GM23248 (cell line): ENCODE measurements around the gene FAM234B. TPM values are rescaled to one million over a fixed set of nuclear protein-coding genes. Genes with fewer than 3 reads are reported as not detected.
"Not testable (repeated sequence)": the region's sequence is repeated elsewhere in the genome, so short reads cannot be mapped to it uniquely, and the experiment has no call there.

Experiments used
- DNase-seq: peaks from one replicate; pipeline ENCODE4 v3.0.0-alpha.2; 2015
- H2AFZ ChIP-seq: fragments of 200-600 bp; sonication (generic); 2 replicates; pipeline ENCODE4 v1.6.1; 2016; ENCODE audit warnings: antibody characterized with exemption
- H3F3A ChIP-seq: fragments of 200-600 bp; sonication (generic); 2 replicates; pipeline ENCODE4 v1.6.1; 2016; ENCODE audit warnings: mild to moderate bottlenecking, antibody characterized with exemption, mixed run types; ENCODE audit not compliant: insufficient read depth
- H3K27ac ChIP-seq: fragments of 200-600 bp; sonication (generic); 2 replicates; pipeline ENCODE4 v1.5.1; 2016; ENCODE audit warnings: mild to moderate bottlenecking
- H3K27me3 ChIP-seq: fragments of 200-600 bp; sonication (generic); replicated peaks from 2 replicates; pipeline ENCODE4 v1.6.1; 2016; ENCODE audit warnings: mild to moderate bottlenecking; ENCODE audit not compliant: insufficient read depth
- H3K36me3 ChIP-seq: fragments of 200-600 bp; sonication (generic); 2 replicates; pipeline ENCODE4 v1.6.1; 2016; ENCODE audit warnings: low read depth, mild to moderate bottlenecking
- H3K4me1 ChIP-seq: fragments of 200-600 bp; sonication (generic); 2 replicates; pipeline ENCODE4 v1.6.1; 2016; ENCODE audit warnings: mild to moderate bottlenecking; ENCODE audit not compliant: insufficient read depth
- H3K4me2 ChIP-seq: fragments of 200-600 bp; sonication (generic); one replicate; pipeline ENCODE4 v1.6.1; 2016; ENCODE audit warnings: mild to moderate bottlenecking; ENCODE audit not compliant: unreplicated experiment
- H3K4me3 ChIP-seq: fragments of 200-600 bp; sonication (generic); 2 replicates; pipeline ENCODE4 v1.5.1; 2016; ENCODE audit warnings: mild to moderate bottlenecking
- H3K79me2 ChIP-seq: fragments of 200-600 bp; sonication (generic); 2 replicates; pipeline ENCODE4 v1.6.1; 2016; ENCODE audit warnings: mild to moderate bottlenecking; ENCODE audit not compliant: insufficient read depth
- H3K9ac ChIP-seq: fragments of 200-600 bp; sonication (generic); 2 replicates; pipeline ENCODE4 v1.6.1; 2016; ENCODE audit warnings: mild to moderate bottlenecking
- H3K9me2 ChIP-seq: fragments of 200-600 bp; sonication (generic); 2 replicates; pipeline ENCODE4 v1.6.1; 2016; ENCODE audit warnings: mixed run types, mild to moderate bottlenecking, moderate library complexity; ENCODE audit not compliant: insufficient read depth
- H3K9me3 ChIP-seq: fragments of 200-600 bp; sonication (generic); one replicate; pipeline ENCODE4 v1.6.1; 2017; ENCODE audit warnings: low read depth
- H4K20me1 ChIP-seq: fragments of 200-600 bp; sonication (generic); 2 replicates; pipeline ENCODE4 v1.6.0; 2016; ENCODE audit not compliant: insufficient read depth
- EZH2 ChIP-seq: fragments of 200-600 bp; sonication (generic); IDR thresholded peaks from 2 replicates; pipeline ENCODE4 v1.6.1; 2018; ENCODE audit warnings: antibody characterized with exemption, mild to moderate bottlenecking; ENCODE audit not compliant: insufficient read depth, poor library complexity, severe bottlenecking
- EZH2phosphoT487 ChIP-seq: fragments of 200-600 bp; sonication (generic); IDR thresholded peaks from 2 replicates; pipeline ENCODE4 v1.6.1; 2018; ENCODE audit warnings: antibody characterized with exemption, moderate library complexity, mild to moderate bottlenecking, low read depth; ENCODE audit not compliant: insufficient read depth
- WGBS, 2 experiments: methylation state at CpG; one replicate each; pipeline ENCODE4 v1.1.6; 2015 to 2017; ENCODE audit warnings: low lambda C conversion rate in 2 of 2, low coverage in 1 of 2; ENCODE audit errors: missing lambda C conversion rate in 2 of 2; 5-methylcytosine and 5-hydroxymethylcytosine counted together
- in situ Hi-C: fragments of 300-500 bp; cut with MboI; formaldehyde crosslinking; loops from 2 replicates; pipeline ENCODE4 v1.15.0; 2020
- polyA plus RNA-seq: library from polyadenylated mRNA; unstranded; fragments of >200 nt; fragmentation: Nextera tagmentation; extraction: Ambion mirVana; gene quantifications from 2 replicates; pipeline ENCODE4 v1.2.1, GENCODE V29; 2016
- total RNA-seq: library from RNA; depleted of rRNA; stranded (reverse); fragments of >200 nt; shearing (Covaris generic); gene quantifications from 2 replicates; pipeline ENCODE4 v1.2.3, GENCODE V29; 2014

Gene FAM234B
- total and polyA plus RNA-seq, 2 experiments from 2014 or later = 5.0 to 5.1 TPM

DNA sequence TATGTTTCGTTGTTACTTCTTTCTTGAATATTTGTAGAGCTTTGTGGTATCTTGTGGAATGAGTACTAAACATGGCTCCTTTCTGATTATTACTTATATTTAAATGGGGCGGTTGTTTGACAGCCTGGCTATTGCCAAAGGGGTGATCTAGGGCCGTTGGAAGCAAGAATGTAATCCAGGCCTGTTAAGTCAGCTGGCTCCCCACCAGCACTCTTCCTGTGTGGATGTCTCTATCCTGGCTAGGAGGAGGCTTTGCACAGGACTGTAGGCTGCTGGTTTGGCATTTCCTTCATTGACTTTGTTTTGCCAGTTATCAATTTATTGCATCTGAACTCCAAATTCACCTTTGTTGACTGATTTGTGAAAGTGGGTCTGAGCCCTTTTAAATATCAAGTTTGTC, 5.6 kb downstream of the FAM234B start:
- Histone ChIP-seq H3K36me3 (no peaks in the 10 kb centered on the region), H3K4me2 (peak overlapping the region; percentile 19), H3K9me3 (peaks cover 7% of the 10 kb centered on the region), H3K27ac (peak overlapping the region; percentile 11; the same call in 1 of the 2 replicates), H3K79me2 (peaks cover 74% of the 10 kb centered on the region), H3K9ac (no peak overlapping the region), H2AFZ (no peak overlapping the region), H3F3A (peaks cover 18% of the 10 kb centered on the region), H3K4me1 (peaks cover 23% of the 10 kb centered on the region), H3K27me3 (no peaks in the 10 kb centered on the region), H3K4me3 (no peak overlapping the region), H3K9me2 (no peaks in the 10 kb centered on the region), H4K20me1 (no peaks in the 10 kb centered on the region)
- peak; percentile 76 for DNase-seq
- no peak for TF ChIP-seq EZH2phosphoT487
- no peak for TF ChIP-seq EZH2
- in situ Hi-C loops = loop anchor here (25.0 kb wide), 1 partner anchor 487 kb away; no protein-coding TSS in a partner anchor
- 31 to 32% methylated on average over 3 of the region's 3 CpGs for WGBS, 2 experiments

- Histone ChIP-seq H3K9ac (no peak overlapping the region), H3K4me1 (peaks cover 20% of the 10 kb centered on the region), H3K27me3 (no peaks in the 10 kb centered on the region), H3K27ac (no peak overlapping the region), H3K9me2 (no peaks in the 10 kb centered on the region), H2AFZ (no peak overlapping the region), H3F3A (peaks cover 18% of the 10 kb centered on the region), H3K9me3 (peaks cover 7% of the 10 kb centered on the region), H3K36me3 (no peaks in the 10 kb centered on the region; the same call in 1 of the 2 replicates), H3K4me3 (no peak overlapping the region), H3K4me2 (no peak overlapping the region), H3K79me2 (peaks cover 50% of the 10 kb centered on the region), H4K20me1 (no peaks in the 10 kb centered on the region)
- no peak for TF ChIP-seq EZH2
- no peak for TF ChIP-seq EZH2phosphoT487
- in situ Hi-C loops = no loop called here
- WGBS, 2 experiments = 49 to 50% methylated on average over 2 of the region's 2 CpGs
- DNase-seq = no peak
Observed at GRCh38 chr12:13052421-13052820, 8.2 kb downstream of the FAM234B start.

- WGBS, 2 experiments = 94 to 95% methylated on average over 6 of the region's 6 CpGs
- peaks cover 18% of the 10 kb centered on the region for H3F3A ChIP-seq
- in situ Hi-C loops = not testable (repeated sequence)
Observed at GRCh38 chr12:13053617-13054016, 9.4 kb downstream of the FAM234B start.

DNA sequence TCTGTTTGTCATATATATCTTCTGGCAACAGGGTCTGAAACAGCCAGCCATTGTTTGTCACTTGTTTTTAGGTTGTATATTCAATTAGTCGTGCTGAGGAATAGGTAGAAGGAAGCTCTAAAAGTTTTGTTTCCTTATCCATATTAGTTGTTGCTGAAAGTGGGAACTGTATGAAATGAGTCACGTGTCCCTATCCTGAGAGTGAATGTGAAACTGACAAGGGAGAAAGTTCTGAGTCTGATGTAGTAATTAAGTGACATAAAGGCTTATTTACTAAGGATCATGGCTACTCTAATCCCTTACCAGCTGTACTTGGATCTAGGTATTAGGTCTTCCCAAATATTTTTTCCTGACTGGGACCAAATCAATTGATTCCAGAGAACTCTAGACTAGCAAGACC, 16.4 kb downstream of the FAM234B start:
- Histone ChIP-seq H3K9me3 (no peaks in the 10 kb centered on the region), H3K27ac (no peak overlapping the region), H3F3A (no peaks in the 10 kb centered on the region), H3K4me3 (no peak overlapping the region), H3K4me1 (no peaks in the 10 kb centered on the region), H4K20me1 (no peaks in the 10 kb centered on the region), H3K9me2 (no peaks in the 10 kb centered on the region), H3K27me3 (no peaks in the 10 kb centered on the region), H3K36me3 (peaks cover 7% of the 10 kb centered on the region; the same call in 1 of the 2 replicates), H3K79me2 (no peaks in the 10 kb centered on the region), H2AFZ (no peak overlapping the region), H3K4me2 (no peak overlapping the region), H3K9ac (no peak overlapping the region)
- DNase-seq = no peak
- WGBS, 2 experiments = 91 to 99% methylated on average over 2 of the region's 2 CpGs
- in situ Hi-C loops = no loop called here
- TF ChIP-seq EZH2 (no peak), EZH2phosphoT487 (no peak)

More at GRCh38 chr12:13053617-13054016, 9.4 kb downstream of the FAM234B start:
- not testable (repeated sequence) for H3K9me2 ChIP-seq, H3K9me3 ChIP-seq, H3K9ac ChIP-seq, H3K36me3 ChIP-seq, H3K27ac ChIP-seq, H3K27me3 ChIP-seq, H3K4me2 ChIP-seq, H3K4me3 ChIP-seq, H4K20me1 ChIP-seq, H2AFZ ChIP-seq, DNase-seq
- H3K4me1 ChIP-seq = peaks cover 20% of the 10 kb centered on the region
- peaks cover 38% of the 10 kb centered on the region for H3K79me2 ChIP-seq

DNA sequence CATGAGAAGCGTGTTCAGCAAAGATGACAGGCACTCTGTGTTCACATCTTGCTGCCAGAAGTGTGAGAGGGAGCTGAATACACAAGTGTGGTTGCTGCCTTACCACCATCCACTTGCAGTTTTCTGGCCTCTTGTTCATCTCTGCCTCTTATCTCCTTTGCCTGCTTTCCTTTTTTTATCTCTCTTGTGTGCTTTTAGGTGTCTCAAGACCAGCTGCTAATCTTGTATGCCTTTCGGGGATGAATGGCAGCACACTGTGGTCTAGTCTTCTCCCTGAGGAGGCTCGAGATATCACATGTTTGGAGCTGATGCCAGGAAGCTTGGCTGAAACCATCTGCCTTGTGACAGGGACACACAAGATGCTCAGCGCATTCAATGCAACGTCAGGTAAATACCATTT, 17.2 kb downstream of the FAM234B start:
- no peaks in the 10 kb centered on the region for H4K20me1 ChIP-seq
- WGBS, 2 experiments = 82 to 90% methylated on average over 5 of the region's 5 CpGs
- H3K4me3 ChIP-seq = no peak overlapping the region
- H3K27me3 ChIP-seq = no peaks in the 10 kb centered on the region
- no peaks in the 10 kb centered on the region for H3K79me2 ChIP-seq
- no peak for TF ChIP-seq EZH2
- TF ChIP-seq EZH2phosphoT487 = no peak
- H3K36me3 ChIP-seq = peaks cover 7% of the 10 kb centered on the region; the same call in 1 of the 2 replicates
- in situ Hi-C loops = no loop called here
- H3F3A ChIP-seq = no peaks in the 10 kb centered on the region
- no peaks in the 10 kb centered on the region for H3K9me2 ChIP-seq
- no peak for DNase-seq
- no peak overlapping the region for H3K9ac ChIP-seq
- no peak overlapping the region for H3K4me2 ChIP-seq
- H3K4me1 ChIP-seq = no peaks in the 10 kb centered on the region
- no peaks in the 10 kb centered on the region for H3K9me3 ChIP-seq
- H2AFZ ChIP-seq = no peak overlapping the region
- no peak overlapping the region for H3K27ac ChIP-seq
